C4-2B (cell line): ENCODE results near the gene UBTD1.

Experiments used
- H3K27ac ChIP-seq: fragments of 450-650 bp; 2 replicates; pipeline ENCODE4 v1.5.1; 2017
- ZFX ChIP-seq: fragments of 450-650 bp; IDR thresholded peaks from 2 replicates; pipeline ENCODE4 v1.6.1; 2017
- TF ChIP-seq, protein P1 (sequence below): fragments of 450-650 bp; conservative IDR thresholded peaks from 2 replicates; pipeline ENCODE4 v1.5.1; 2017; ENCODE audit warnings: mild to moderate bottlenecking

UBTD1 gene

GRCh38 chr10:97563337-97563736, 64.6 kb downstream of the UBTD1 start:
- no peak overlapping the region for H3K27ac ChIP-seq
- no peak for TF ChIP-seq ZFX
- TF ChIP-seq, protein P1, sequence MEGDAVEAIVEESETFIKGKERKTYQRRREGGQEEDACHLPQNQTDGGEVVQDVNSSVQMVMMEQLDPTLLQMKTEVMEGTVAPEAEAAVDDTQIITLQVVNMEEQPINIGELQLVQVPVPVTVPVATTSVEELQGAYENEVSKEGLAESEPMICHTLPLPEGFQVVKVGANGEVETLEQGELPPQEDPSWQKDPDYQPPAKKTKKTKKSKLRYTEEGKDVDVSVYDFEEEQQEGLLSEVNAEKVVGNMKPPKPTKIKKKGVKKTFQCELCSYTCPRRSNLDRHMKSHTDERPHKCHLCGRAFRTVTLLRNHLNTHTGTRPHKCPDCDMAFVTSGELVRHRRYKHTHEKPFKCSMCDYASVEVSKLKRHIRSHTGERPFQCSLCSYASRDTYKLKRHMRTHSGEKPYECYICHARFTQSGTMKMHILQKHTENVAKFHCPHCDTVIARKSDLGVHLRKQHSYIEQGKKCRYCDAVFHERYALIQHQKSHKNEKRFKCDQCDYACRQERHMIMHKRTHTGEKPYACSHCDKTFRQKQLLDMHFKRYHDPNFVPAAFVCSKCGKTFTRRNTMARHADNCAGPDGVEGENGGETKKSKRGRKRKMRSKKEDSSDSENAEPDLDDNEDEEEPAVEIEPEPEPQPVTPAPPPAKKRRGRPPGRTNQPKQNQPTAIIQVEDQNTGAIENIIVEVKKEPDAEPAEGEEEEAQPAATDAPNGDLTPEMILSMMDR: no peak

DNA sequence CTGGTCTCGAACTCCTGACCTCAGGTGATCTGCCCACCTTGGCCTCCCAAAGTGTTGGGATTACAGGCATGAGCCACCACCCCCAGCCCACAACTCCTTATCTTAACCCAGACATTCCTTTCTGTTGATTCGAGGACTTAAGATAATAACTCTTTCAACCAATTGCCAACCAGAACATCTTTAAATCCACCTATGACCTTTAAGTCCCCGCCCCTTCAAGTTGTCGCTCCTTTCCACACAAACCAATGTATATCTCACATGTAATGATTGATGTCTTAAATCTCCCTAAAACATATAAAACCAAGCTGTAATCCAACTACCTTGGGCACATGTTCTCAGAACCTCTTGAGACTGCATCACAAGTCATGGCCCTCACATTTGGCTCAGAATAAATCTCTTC, 66.1 kb downstream of the UBTD1 start:
- no peak overlapping the region for H3K27ac ChIP-seq
- TF ChIP-seq, protein P1: no peak
- no peak for TF ChIP-seq ZFX

GRCh38 chr10:97566336-97566996, 67.7 kb downstream of the UBTD1 start:
- H3K27ac ChIP-seq: no peak overlapping the region
- TF ChIP-seq ZFX: no peak
- TF ChIP-seq, protein P1: no peak

- no peak overlapping the region for H3K27ac ChIP-seq
- TF ChIP-seq ZFX: no peak
- TF ChIP-seq, protein P1: no peak
Observed at GRCh38 chr10:97567891-97568290, 69.2 kb downstream of the UBTD1 start.

GRCh38 chr10:97570146-97570788, 71.5 kb downstream of the UBTD1 start:
- no peak overlapping the region for H3K27ac ChIP-seq
- no peak for TF ChIP-seq ZFX
- TF ChIP-seq, protein P1: no peak

DNA sequence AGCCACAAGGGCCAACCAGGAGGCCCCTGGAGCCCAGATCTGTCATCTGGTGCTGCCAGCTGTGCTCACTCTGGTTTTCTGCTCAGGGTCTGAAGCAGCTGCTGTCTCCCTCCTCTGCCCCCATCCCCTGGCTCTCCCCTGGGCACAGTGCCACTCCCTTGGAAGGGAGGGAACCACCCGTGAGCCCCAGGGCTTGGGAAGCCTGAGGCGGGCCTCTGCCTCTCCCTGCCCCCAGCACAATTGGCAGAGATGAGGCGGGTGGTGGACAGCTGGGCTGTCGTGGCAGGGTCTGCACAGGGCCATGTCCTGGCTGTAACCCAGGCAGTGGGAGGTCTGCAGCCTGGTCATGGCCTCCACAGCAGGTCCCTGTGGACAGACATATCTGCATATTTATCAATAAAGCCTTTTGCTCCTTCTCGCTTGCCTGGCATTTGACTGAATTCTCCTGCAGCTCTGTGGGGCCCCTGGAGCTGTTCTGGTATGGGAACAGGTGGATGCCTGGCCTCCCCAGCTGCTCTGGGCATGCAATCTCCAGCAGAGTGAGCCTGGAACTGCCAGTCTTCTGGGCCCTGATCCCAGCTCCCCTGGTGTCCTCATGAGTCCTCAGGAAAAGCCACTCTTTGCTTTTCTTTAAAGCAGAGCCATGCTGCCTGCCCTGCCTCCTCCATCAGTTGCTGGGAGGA, 72.2 kb downstream of the UBTD1 start:
- H3K27ac ChIP-seq: no peak overlapping the region
- TF ChIP-seq ZFX: no peak
- TF ChIP-seq, protein P1: no peak

DNA sequence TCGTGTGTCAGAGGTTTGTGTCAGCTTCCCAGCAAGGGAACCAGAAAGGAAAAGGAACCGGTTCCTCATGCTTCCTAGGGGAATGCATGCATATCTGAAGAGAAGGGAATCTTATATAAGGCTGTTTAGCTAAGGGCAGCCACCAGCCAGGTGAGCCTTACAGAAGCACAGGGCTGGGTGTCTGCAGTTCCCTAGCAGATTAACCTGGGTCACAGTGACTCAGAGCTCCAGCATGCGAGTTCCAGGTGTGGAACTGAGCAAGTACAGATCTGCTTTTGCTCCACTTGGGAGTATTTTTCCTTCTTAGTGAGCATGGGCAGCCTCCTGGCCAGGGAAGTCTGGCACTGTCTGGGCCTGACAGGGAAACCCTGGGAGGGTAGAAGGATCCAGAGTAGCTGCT, 72.9 kb downstream of the UBTD1 start:
- TF ChIP-seq ZFX: no peak
- TF ChIP-seq, protein P1: no peak
- H3K27ac ChIP-seq: no peak overlapping the region
